Mucosa of descending colon (tissue), 3 donors: ENCODE results near the gene ST3GAL4. TPM values are rescaled to one million over a fixed set of nuclear protein-coding genes. Genes with fewer than 3 reads are reported as not detected.

Source experiments
- ATAC-seq: fragments of 200-7000 bp; cut with Tn5 transposase; one replicate; pipeline ENCODE4 v1.9.1; 2020; ENCODE audit warnings: mild to moderate bottlenecking, moderate library complexity
- DNase-seq, 3 donors: peaks; one replicate each; pipeline ENCODE4 v3.0.0-alpha.2; 2020
- H3K36me3 ChIP-seq: fragments of 200-600 bp; one replicate; pipeline ENCODE4 v1.8.0; 2021; ENCODE audit warnings: low read depth, mild to moderate bottlenecking
- H3K4me1 ChIP-seq: fragments of 200-600 bp; one replicate; pipeline ENCODE4 v1.8.0; 2021; ENCODE audit warnings: low read depth, mild to moderate bottlenecking
- H3K4me3 ChIP-seq: fragments of 200-600 bp; one replicate; pipeline ENCODE4 v1.8.0; 2021; ENCODE audit warnings: mild to moderate bottlenecking
- H3K9me3 ChIP-seq: fragments of 200-600 bp; one replicate; pipeline ENCODE4 v1.8.0; 2021; ENCODE audit warnings: mild to moderate bottlenecking
- intact Hi-C, 2 donors: fragments of 100-400 bp; cut with DNase I in 1 of 2; cut with micrococcal nuclease in 1 of 2; formaldehyde crosslinking; loops; one replicate each; pipeline versions ENCODE4 v1.11.0 to v1.11.1; 2022; cut with DNase I, micrococcal nuclease
- total RNA-seq, 3 donors: library from RNA; stranded (reverse); fragmentation: NEBNext Ultra II Directional in 2 of 3; extraction: Animal tissue kit (Norgen Biotek cat#: 25700) in 2 of 3; gene quantifications; one replicate each; pipeline versions ENCODE4 v1.2.1 to v1.2.4, GENCODE V29; 2021 to 2023
- TF ChIP-seq, protein P1 (sequence below): fragments of 200-600 bp; IDR thresholded peaks from one replicate; pipeline ENCODE4 v1.8.0; 2022; ENCODE audit warnings: antibody characterized with exemption, mild to moderate bottlenecking
- donor health status: DM: no; HTN: no; CAD: no; lungs with moderate emphysema.
- donor health status: DM: no; HTN: no; CAD: no.
- donor health status: DM: no; HTN: yes; CAD: no.

The ST3GAL4 gene
- total RNA-seq, 3 donors from 2014 or later: 94.7 to 460 (median 217) TPM

GRCh38 chr11:126438272-126438671, 82.8 kb downstream of the ST3GAL4 start:
- DNase-seq: no peak

GRCh38 chr11:126438691-126439090, 83.2 kb downstream of the ST3GAL4 start:
- DNase-seq (no peak), ATAC-seq (no peak)
- peaks cover 11% of the 10 kb centered on the region for H3K4me1 ChIP-seq
- TF ChIP-seq, protein P1, sequence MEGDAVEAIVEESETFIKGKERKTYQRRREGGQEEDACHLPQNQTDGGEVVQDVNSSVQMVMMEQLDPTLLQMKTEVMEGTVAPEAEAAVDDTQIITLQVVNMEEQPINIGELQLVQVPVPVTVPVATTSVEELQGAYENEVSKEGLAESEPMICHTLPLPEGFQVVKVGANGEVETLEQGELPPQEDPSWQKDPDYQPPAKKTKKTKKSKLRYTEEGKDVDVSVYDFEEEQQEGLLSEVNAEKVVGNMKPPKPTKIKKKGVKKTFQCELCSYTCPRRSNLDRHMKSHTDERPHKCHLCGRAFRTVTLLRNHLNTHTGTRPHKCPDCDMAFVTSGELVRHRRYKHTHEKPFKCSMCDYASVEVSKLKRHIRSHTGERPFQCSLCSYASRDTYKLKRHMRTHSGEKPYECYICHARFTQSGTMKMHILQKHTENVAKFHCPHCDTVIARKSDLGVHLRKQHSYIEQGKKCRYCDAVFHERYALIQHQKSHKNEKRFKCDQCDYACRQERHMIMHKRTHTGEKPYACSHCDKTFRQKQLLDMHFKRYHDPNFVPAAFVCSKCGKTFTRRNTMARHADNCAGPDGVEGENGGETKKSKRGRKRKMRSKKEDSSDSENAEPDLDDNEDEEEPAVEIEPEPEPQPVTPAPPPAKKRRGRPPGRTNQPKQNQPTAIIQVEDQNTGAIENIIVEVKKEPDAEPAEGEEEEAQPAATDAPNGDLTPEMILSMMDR: no peak
- H3K36me3 ChIP-seq: no peaks in the 10 kb centered on the region
- intact Hi-C loops: no loop called here
- H3K4me3 ChIP-seq: no peak overlapping the region
- H3K9me3 ChIP-seq: no peaks in the 10 kb centered on the region

More at GRCh38 chr11:126438272-126438671, 82.8 kb downstream of the ST3GAL4 start:
- Histone ChIP-seq H3K4me1 (peaks cover 11% of the 10 kb centered on the region), H3K4me3 (no peak overlapping the region), H3K36me3 (no peaks in the 10 kb centered on the region), H3K9me3 (no peaks in the 10 kb centered on the region)
- intact Hi-C loops: no loop called here
- TF ChIP-seq, protein P1: no peak
- no peak for ATAC-seq

- Histone ChIP-seq H3K4me3 (no peak overlapping the region), H3K36me3 (no peaks in the 10 kb centered on the region), H3K9me3 (no peaks in the 10 kb centered on the region), H3K4me1 (peaks cover 11% of the 10 kb centered on the region)
- DNase-seq (peak in 1 of 3 donors; percentile 6), ATAC-seq (no peak)
- intact Hi-C loops: loop anchor here (2.0 to 10.0 kb wide), 3 partner anchors 41 to 905 kb away; no protein-coding TSS in a partner anchor
- TF ChIP-seq, protein P1: no peak
Measured at GRCh38 chr11:126440276-126440675, 84.8 kb downstream of the ST3GAL4 start.

DNA sequence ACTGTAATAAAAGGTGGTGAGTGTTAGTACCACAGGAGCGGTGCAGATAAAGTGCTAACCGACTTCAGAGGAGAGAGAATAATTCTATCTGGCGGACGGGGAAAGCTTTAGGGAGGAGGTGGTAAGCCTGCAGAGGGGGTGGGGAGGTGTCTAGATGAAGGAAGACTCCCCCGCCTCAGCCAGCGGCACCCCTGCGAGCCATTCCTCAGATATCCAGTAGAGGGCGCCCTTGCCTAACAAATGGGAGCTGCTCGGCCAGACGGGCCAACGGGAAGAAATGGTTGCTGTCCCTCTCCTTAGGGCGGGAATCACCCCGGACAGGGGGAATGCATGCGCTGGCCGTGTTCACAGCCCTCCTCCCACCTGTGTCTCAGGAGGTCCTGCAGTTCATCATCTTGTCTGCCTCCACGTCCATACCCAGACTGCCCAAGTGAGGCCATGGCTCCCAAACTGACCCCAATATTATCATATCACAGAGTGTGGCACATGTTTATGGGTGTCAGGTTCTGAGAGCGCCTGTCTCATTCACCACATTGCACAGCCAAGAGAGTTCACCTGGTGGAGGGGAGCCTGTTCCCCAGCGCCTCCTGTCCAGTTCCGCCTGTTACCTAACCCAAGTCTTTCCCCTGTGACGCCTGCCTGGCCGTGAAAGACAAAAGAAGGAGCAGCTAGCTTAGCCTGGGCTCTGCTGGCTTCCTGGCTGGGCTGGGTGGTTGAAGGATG, 85.5 kb downstream of the ST3GAL4 start:
- peaks cover 11% of the 10 kb centered on the region for H3K4me1 ChIP-seq
- TF ChIP-seq, protein P1: peak; percentile 86
- H3K9me3 ChIP-seq: no peaks in the 10 kb centered on the region
- H3K36me3 ChIP-seq: no peaks in the 10 kb centered on the region
- intact Hi-C loops: loop anchor here (2.0 to 10.0 kb wide), 3 partner anchors 40 to 904 kb away; no protein-coding TSS in a partner anchor
- no peak overlapping the region for H3K4me3 ChIP-seq
- ATAC-seq (peak; percentile 90), DNase-seq (peak; percentile 79 to 85 (median 83))

GRCh38 chr11:126443120-126443519, 87.6 kb downstream of the ST3GAL4 start:
- Histone ChIP-seq H3K9me3 (no peaks in the 10 kb centered on the region), H3K4me1 (peaks cover 11% of the 10 kb centered on the region), H3K36me3 (no peaks in the 10 kb centered on the region), H3K4me3 (no peak overlapping the region)
- ATAC-seq: no peak
- TF ChIP-seq, protein P1: no peak
- intact Hi-C loops: loop anchor here (10.0 kb wide), 2 partner anchors 552 to 902 kb away; no protein-coding TSS in a partner anchor
- DNase-seq: no peak
